MM.1S (cell line): Measurements from ENCODE around the gene TRIM45.

ENCODE experiments used
- DNase-seq: peaks from one replicate; pipeline ENCODE4 v3.0.0-alpha.2; 2015
- H2AFZ ChIP-seq: fragments of 300-600 bp; sonication (generic); 2 replicates; pipeline ENCODE4 v1.6.0; 2016; ENCODE audit warnings: antibody characterized with exemption, low read length
- H3F3A ChIP-seq: fragments of 300-600 bp; sonication (generic); 2 replicates; pipeline ENCODE4 v1.6.1; 2016; ENCODE audit warnings: mild to moderate bottlenecking, antibody characterized with exemption, low read length, moderate library complexity, mixed read lengths; ENCODE audit not compliant: insufficient read depth
- H3K27ac ChIP-seq: fragments of 300-600 bp; sonication (generic); 2 replicates; pipeline ENCODE4 v1.5.1; 2016; ENCODE audit warnings: mild to moderate bottlenecking, low read length
- H3K27me3 ChIP-seq: fragments of 300-600 bp; sonication (generic); replicated peaks from 2 replicates; pipeline ENCODE4 v1.6.0; 2016; ENCODE audit warnings: low read length; ENCODE audit not compliant: insufficient read depth
- H3K36me3 ChIP-seq: fragments of 300-600 bp; sonication (generic); replicated peaks from 2 replicates; pipeline ENCODE4 v1.6.1; 2016; ENCODE audit warnings: mild to moderate bottlenecking, low read length, mixed read lengths; ENCODE audit not compliant: insufficient read depth
- H3K4me1 ChIP-seq: fragments of 300-600 bp; sonication (generic); 2 replicates; pipeline ENCODE4 v1.6.1; 2016; ENCODE audit warnings: low read length, mixed read lengths
- H3K4me2 ChIP-seq: fragments of 300-600 bp; sonication (generic); 2 replicates; pipeline ENCODE4 v1.6.0; 2016; ENCODE audit warnings: low read depth, low read length
- H3K4me3 ChIP-seq: fragments of 300-600 bp; sonication (generic); 2 replicates; pipeline ENCODE4 v1.5.1; 2016; ENCODE audit warnings: low read length, mixed read lengths
- H3K79me2 ChIP-seq: fragments of 300-600 bp; sonication (generic); 2 replicates; pipeline ENCODE4 v1.6.1; 2016; ENCODE audit warnings: mixed run types, low read length, mixed read lengths
- H3K9ac ChIP-seq: fragments of 300-600 bp; sonication (generic); 2 replicates; pipeline ENCODE4 v1.6.1; 2016; ENCODE audit warnings: low read length, mixed read lengths
- H3K9me2 ChIP-seq: fragments of 300-600 bp; sonication (generic); replicated peaks from 2 replicates; pipeline ENCODE4 v1.6.1; 2016; ENCODE audit warnings: mild to moderate bottlenecking, low read length, mixed read lengths; ENCODE audit not compliant: insufficient read depth
- H3K9me3 ChIP-seq: fragments of 300-600 bp; sonication (generic); replicated peaks from 2 replicates; pipeline ENCODE4 v1.6.1; 2016; ENCODE audit warnings: mild to moderate bottlenecking, low read length, mixed read lengths; ENCODE audit not compliant: insufficient read depth
- H4K20me1 ChIP-seq: fragments of 300-600 bp; sonication (generic); 2 replicates; pipeline ENCODE4 v1.6.1; 2016; ENCODE audit warnings: mild to moderate bottlenecking, low read length, moderate library complexity, mixed read lengths; ENCODE audit not compliant: insufficient read depth
- CTCF ChIP-seq: fragments of 300-600 bp; sonication (generic); IDR thresholded peaks from 2 replicates; pipeline ENCODE4 v1.5.1; 2016; ENCODE audit warnings: antibody characterized with exemption, low read length, mixed read lengths
- EZH2 ChIP-seq: fragments of 300-600 bp; sonication (generic); optimal IDR thresholded peaks from 2 replicates; pipeline ENCODE3; 2017; ENCODE audit warnings: low read depth, mild to moderate bottlenecking, antibody characterized with exemption, low read length, mixed read lengths
- EZH2phosphoT487 ChIP-seq: fragments of 300-600 bp; sonication (generic); IDR thresholded peaks from 2 replicates; pipeline ENCODE4 v1.6.1; 2018; ENCODE audit warnings: antibody characterized with exemption, low read length

TRIM45 gene

GRCh38 chr1:117107364-117107763, 14.2 kb downstream of the TRIM45 start:
- Histone ChIP-seq H3K4me1 (no peaks in the 10 kb centered on the region), H3K27ac (no peak overlapping the region), H3K9me3 (no peaks in the 10 kb centered on the region), H3K4me2 (no peak overlapping the region), H2AFZ (no peak overlapping the region), H3K27me3 (no peaks in the 10 kb centered on the region), H3K4me3 (no peak overlapping the region), H3K79me2 (no peaks in the 10 kb centered on the region), H3F3A (no peaks in the 10 kb centered on the region), H3K9ac (no peak overlapping the region), H4K20me1 (no peaks in the 10 kb centered on the region), H3K36me3 (no peaks in the 10 kb centered on the region), H3K9me2 (no peaks in the 10 kb centered on the region)
- no peak for TF ChIP-seq EZH2
- TF ChIP-seq EZH2phosphoT487: no peak
- no peak for TF ChIP-seq CTCF
- DNase-seq: no peak

DNA sequence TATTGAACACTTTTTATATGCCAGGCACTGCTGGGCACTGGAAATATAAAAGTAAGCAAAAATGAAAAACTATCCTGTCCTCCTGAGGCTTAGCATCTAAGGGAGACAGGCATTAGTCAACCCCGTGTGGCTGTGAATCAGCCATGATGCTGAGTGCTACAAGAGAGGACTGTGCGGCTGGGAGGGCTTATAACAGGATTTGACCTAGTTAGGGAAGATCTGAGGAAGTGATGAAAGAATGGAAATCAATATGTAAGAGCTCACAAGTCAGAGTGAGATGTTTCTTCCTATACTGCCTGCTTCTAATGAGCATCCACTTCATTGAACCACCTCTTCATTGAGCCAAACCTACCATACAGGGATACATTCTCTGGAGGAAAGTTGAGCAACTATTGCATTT, 15.1 kb downstream of the TRIM45 start:
- no peaks in the 10 kb centered on the region for H3K9me2 ChIP-seq
- TF ChIP-seq EZH2phosphoT487 (no peak), EZH2 (no peak), CTCF (no peak)
- no peak overlapping the region for H3K27ac ChIP-seq
- H3K4me1 ChIP-seq: no peaks in the 10 kb centered on the region
- no peaks in the 10 kb centered on the region for H3K9me3 ChIP-seq
- no peak overlapping the region for H3K4me3 ChIP-seq
- H3K79me2 ChIP-seq: no peaks in the 10 kb centered on the region
- H3K4me2 ChIP-seq: no peak overlapping the region
- no peaks in the 10 kb centered on the region for H3K36me3 ChIP-seq
- H4K20me1 ChIP-seq: no peaks in the 10 kb centered on the region
- no peak overlapping the region for H2AFZ ChIP-seq
- no peak for DNase-seq
- H3K9ac ChIP-seq: no peak overlapping the region
- H3F3A ChIP-seq: no peaks in the 10 kb centered on the region
- no peaks in the 10 kb centered on the region for H3K27me3 ChIP-seq

GRCh38 chr1:117105722-117106121, 15.8 kb downstream of the TRIM45 start:
- H3K9me2 ChIP-seq: no peaks in the 10 kb centered on the region
- H3K9ac ChIP-seq: no peak overlapping the region
- H3K36me3 ChIP-seq: no peaks in the 10 kb centered on the region
- no peaks in the 10 kb centered on the region for H4K20me1 ChIP-seq
- H3K4me2 ChIP-seq: no peak overlapping the region
- no peaks in the 10 kb centered on the region for H3F3A ChIP-seq
- no peaks in the 10 kb centered on the region for H3K27me3 ChIP-seq
- no peak for DNase-seq
- no peak overlapping the region for H3K4me3 ChIP-seq
- H3K9me3 ChIP-seq: no peaks in the 10 kb centered on the region
- TF ChIP-seq EZH2 (no peak), EZH2phosphoT487 (no peak), CTCF (no peak)
- no peak overlapping the region for H3K27ac ChIP-seq
- no peaks in the 10 kb centered on the region for H3K79me2 ChIP-seq
- no peaks in the 10 kb centered on the region for H3K4me1 ChIP-seq
- H2AFZ ChIP-seq: no peak overlapping the region
